ENCODE results near the gene DUSP5.

DUSP5 gene

DNA sequence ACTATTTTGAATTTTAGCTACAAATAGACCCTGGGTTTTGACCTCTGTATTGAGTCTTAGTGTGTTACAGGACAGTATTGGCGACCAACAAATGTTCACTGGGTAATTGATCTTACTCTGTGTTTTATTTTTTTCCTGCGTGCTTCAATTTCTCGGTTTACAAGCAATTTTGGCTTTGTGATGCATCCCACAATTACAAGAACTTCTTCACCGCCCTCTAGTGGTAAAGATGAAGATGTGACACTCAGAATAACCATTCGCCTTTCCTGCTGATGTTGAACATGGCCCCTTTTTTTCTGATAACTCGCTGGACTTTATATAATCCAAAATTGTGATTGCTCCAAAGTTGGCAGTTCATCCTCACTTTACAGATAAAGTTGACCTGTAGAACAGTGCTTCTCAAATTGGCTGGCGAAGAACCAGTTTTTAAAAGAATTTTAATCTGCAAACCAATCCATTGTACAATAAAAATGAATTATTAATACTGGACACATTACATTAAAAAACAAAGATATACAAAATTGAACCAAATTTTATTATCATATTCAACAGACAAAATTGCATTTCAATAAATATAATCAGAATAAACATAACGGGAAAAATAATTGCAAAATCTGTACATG lies 49.5 kb downstream of the DUSP5 start:
- Histone ChIP-seq H3K27me3 (ENCODE audit: control insufficient read depth, low read length) (peaks cover 38% of the 10 kb centered on the region), H3K4me3 (ENCODE audit: low read length) (no peak overlapping the region), H3K9me3 (ENCODE audit: control insufficient read depth, insufficient read depth, low read length) (no peaks in the 10 kb centered on the region), H3K79me2 (ENCODE audit: control insufficient read depth, low read length) (no peaks in the 10 kb centered on the region), H3K4me2 (ENCODE audit: low read length) (no peak overlapping the region; the same call in 1 of the 2 replicates), H3K9me2 (replicated peaks; ENCODE audit: control insufficient read depth, low read length) (no peaks in the 10 kb centered on the region), H3K4me1 (ENCODE audit: control insufficient read depth, low read length) (peaks cover 4% of the 10 kb centered on the region), H3K27ac (ENCODE audit: low read depth, low read length) (no peak overlapping the region), H3K36me3 (ENCODE audit: control insufficient read depth, low read length) (no peaks in the 10 kb centered on the region), H3F3A (ENCODE audit: control insufficient read depth, insufficient read depth) (no peaks in the 10 kb centered on the region), H4K20me1 (ENCODE audit: control insufficient read depth, insufficient read depth, low read depth, low read length) (no peaks in the 10 kb centered on the region)
- TF ChIP-seq, protein P1, sequence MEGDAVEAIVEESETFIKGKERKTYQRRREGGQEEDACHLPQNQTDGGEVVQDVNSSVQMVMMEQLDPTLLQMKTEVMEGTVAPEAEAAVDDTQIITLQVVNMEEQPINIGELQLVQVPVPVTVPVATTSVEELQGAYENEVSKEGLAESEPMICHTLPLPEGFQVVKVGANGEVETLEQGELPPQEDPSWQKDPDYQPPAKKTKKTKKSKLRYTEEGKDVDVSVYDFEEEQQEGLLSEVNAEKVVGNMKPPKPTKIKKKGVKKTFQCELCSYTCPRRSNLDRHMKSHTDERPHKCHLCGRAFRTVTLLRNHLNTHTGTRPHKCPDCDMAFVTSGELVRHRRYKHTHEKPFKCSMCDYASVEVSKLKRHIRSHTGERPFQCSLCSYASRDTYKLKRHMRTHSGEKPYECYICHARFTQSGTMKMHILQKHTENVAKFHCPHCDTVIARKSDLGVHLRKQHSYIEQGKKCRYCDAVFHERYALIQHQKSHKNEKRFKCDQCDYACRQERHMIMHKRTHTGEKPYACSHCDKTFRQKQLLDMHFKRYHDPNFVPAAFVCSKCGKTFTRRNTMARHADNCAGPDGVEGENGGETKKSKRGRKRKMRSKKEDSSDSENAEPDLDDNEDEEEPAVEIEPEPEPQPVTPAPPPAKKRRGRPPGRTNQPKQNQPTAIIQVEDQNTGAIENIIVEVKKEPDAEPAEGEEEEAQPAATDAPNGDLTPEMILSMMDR (IDR thresholded peaks at IDR 0.05; ENCODE audit: low read depth, low read length, poor library complexity, severe bottlenecking), result peak; percentile 87
- TF ChIP-seq EZH2phosphoT487 (IDR thresholded peaks at IDR 0.05; ENCODE audit: borderline replicate concordance, low read length), result no peak

DNA sequence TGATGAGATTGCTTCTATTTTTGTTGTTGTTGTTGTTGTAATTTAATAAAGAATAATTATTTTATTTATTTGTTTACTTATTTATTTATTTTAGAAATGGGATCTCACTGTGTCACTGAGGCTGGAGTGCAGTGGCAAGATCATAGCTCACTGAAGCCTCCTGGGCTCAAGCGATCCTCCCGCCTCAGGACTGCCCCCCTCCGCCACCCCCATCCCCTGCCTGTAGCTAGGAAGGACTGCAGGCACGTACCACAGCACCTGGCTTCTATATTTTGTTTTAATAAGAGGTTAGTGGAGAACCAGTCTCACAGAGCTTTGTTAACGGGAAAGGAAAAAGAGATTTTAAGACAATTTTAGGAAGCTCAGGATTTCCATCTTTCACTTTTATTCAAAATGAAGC lies 50.3 kb downstream of the DUSP5 start:
- H3K4me1 ChIP-seq (ENCODE audit: control insufficient read depth, low read length), result peaks cover 4% of the 10 kb centered on the region
- H3K9me2 ChIP-seq (replicated peaks; ENCODE audit: control insufficient read depth, low read length), result no peaks in the 10 kb centered on the region
- no peaks in the 10 kb centered on the region for H3K36me3 ChIP-seq (ENCODE audit: control insufficient read depth, low read length)
- H3K4me2 ChIP-seq (ENCODE audit: low read length), result no peak overlapping the region
- peaks cover 43% of the 10 kb centered on the region for H3K27me3 ChIP-seq (ENCODE audit: control insufficient read depth, low read length)
- H3K4me3 ChIP-seq (ENCODE audit: low read length), result no peak overlapping the region
- H3K9me3 ChIP-seq (ENCODE audit: control insufficient read depth, insufficient read depth, low read length), result no peaks in the 10 kb centered on the region
- TF ChIP-seq, protein P1 (IDR thresholded peaks at IDR 0.05; ENCODE audit: low read depth, low read length, poor library complexity, severe bottlenecking), result no peak
- TF ChIP-seq EZH2phosphoT487 (IDR thresholded peaks at IDR 0.05; ENCODE audit: borderline replicate concordance, low read length), result no peak
- no peaks in the 10 kb centered on the region for H4K20me1 ChIP-seq (ENCODE audit: control insufficient read depth, insufficient read depth, low read depth, low read length)
- no peaks in the 10 kb centered on the region for H3F3A ChIP-seq (ENCODE audit: control insufficient read depth, insufficient read depth)
- no peaks in the 10 kb centered on the region for H3K79me2 ChIP-seq (ENCODE audit: control insufficient read depth, low read length)
- H3K27ac ChIP-seq (ENCODE audit: low read depth, low read length), result no peak overlapping the region

DNA sequence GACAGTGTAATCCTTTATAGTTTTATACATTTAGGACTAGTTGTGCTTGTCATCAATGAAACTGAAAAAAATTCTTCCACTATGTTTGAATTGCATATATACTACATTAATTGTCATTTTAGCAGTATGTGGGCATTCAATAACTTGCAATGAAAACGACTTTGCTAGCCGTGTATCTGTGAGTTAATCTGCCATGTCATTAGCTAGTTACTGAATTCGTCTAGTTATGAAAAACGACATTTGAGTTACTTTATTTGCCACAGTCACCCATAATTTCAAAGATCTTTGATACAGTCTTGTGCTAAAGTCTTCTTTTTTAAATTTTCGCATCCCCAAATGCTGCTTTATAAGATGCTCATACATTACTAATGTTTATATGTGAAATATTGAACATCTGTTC lies 51.5 kb downstream of the DUSP5 start:
- H3F3A ChIP-seq (ENCODE audit: control insufficient read depth, insufficient read depth), result no peaks in the 10 kb centered on the region
- peaks cover 4% of the 10 kb centered on the region for H3K4me1 ChIP-seq (ENCODE audit: control insufficient read depth, low read length)
- no peaks in the 10 kb centered on the region for H3K36me3 ChIP-seq (ENCODE audit: control insufficient read depth, low read length)
- no peak overlapping the region for H3K4me2 ChIP-seq (ENCODE audit: low read length)
- TF ChIP-seq, protein P1 (IDR thresholded peaks at IDR 0.05; ENCODE audit: low read depth, low read length, poor library complexity, severe bottlenecking), result no peak
- TF ChIP-seq EZH2phosphoT487 (IDR thresholded peaks at IDR 0.05; ENCODE audit: borderline replicate concordance, low read length), result no peak
- no peaks in the 10 kb centered on the region for H4K20me1 ChIP-seq (ENCODE audit: control insufficient read depth, insufficient read depth, low read depth, low read length)
- H3K27ac ChIP-seq (ENCODE audit: low read depth, low read length), result no peak overlapping the region
- peaks cover 45% of the 10 kb centered on the region for H3K27me3 ChIP-seq (ENCODE audit: control insufficient read depth, low read length)
- H3K4me3 ChIP-seq (ENCODE audit: low read length), result no peak overlapping the region
- no peaks in the 10 kb centered on the region for H3K9me3 ChIP-seq (ENCODE audit: control insufficient read depth, insufficient read depth, low read length)
- H3K9me2 ChIP-seq (replicated peaks; ENCODE audit: control insufficient read depth, low read length), result no peaks in the 10 kb centered on the region
- H3K79me2 ChIP-seq (ENCODE audit: control insufficient read depth, low read length), result no peaks in the 10 kb centered on the region

Measured in DOHH2 (cell line).